GM23248 (cell line): Measurements from ENCODE around the gene FHL1.

Experiments used
- EZH2 ChIP-seq: fragments of 200-600 bp; sonication (generic); IDR thresholded peaks from 2 replicates; pipeline ENCODE4 v1.6.1; 2018; ENCODE audit warnings: antibody characterized with exemption, mild to moderate bottlenecking; ENCODE audit not compliant: insufficient read depth, poor library complexity, severe bottlenecking
- EZH2phosphoT487 ChIP-seq: fragments of 200-600 bp; sonication (generic); IDR thresholded peaks from 2 replicates; pipeline ENCODE4 v1.6.1; 2018; ENCODE audit warnings: antibody characterized with exemption, moderate library complexity, mild to moderate bottlenecking, low read depth; ENCODE audit not compliant: insufficient read depth

DNA sequence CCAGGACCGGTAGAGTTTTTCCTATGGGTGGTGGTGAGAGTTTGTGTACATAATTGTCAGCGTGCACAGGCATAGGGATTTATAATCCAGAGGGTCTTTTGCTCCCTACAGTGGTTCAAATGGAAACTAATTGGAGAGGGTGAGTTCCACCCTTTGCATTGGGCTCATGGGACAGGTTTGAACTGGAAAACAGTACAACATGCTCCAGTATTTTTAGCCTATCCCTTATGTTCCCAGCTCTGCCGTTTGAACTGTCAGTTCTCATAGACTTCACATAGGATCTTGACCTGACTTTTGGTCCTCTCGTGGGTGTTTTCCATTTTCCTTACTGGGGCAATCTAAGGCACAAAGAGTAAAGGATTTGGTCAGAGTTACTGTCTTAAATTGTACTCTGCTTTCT is 31.8 kb downstream of the FHL1 start:
- TF ChIP-seq EZH2phosphoT487 (no peak), EZH2 (no peak)
